Neural cell (in vitro differentiated cells): Measurements from ENCODE around the gene BTBD6. TPM values are rescaled to one million over a fixed set of nuclear protein-coding genes. Genes with fewer than 3 reads are reported as not detected.

Source experiments
- H2AFZ ChIP-seq: fragments of 200-600, 300-800 bp; sonication (generic), shearing (Covaris generic); 2 replicates; pipeline ENCODE4 v1.6.0; 2014; ENCODE audit warnings: low read depth, mild to moderate bottlenecking, antibody characterized with exemption, low read length, moderate library complexity
- H3F3A ChIP-seq: fragments of 200-600 bp; shearing (Covaris generic); 2 replicates; pipeline ENCODE4 v1.6.1; 2016; ENCODE audit warnings: mild to moderate bottlenecking, moderate library complexity, mixed read lengths, antibody characterized with exemption, low read length; ENCODE audit not compliant: insufficient read depth, poor library complexity, severe bottlenecking
- H3K27ac ChIP-seq: fragments of 200-600, 300-800 bp; sonication (generic), shearing (Covaris generic); 2 replicates; pipeline ENCODE4 v1.5.1; 2014; ENCODE audit warnings: mild to moderate bottlenecking, low read length, moderate library complexity
- H3K27me3 ChIP-seq: fragments of 300-800, 200-600 bp; sonication (generic), shearing (Covaris generic); 2 replicates; pipeline ENCODE4 v1.6.0; 2014; ENCODE audit warnings: mild to moderate bottlenecking, low read depth, low read length, moderate library complexity; ENCODE audit not compliant: insufficient read depth
- H3K36me3 ChIP-seq: fragments of 300-800, 200-600 bp; sonication (generic), shearing (Covaris generic); 2 replicates; pipeline ENCODE4 v1.5.1; 2014; ENCODE audit warnings: mild to moderate bottlenecking, antibody characterized with exemption, low read length, moderate library complexity; ENCODE audit not compliant: insufficient read depth
- H3K4me2 ChIP-seq: fragments of 300-800, 200-600 bp; sonication (generic), shearing (Covaris generic); 2 replicates; pipeline ENCODE4 v1.6.0; 2014; ENCODE audit warnings: mild to moderate bottlenecking, low read length
- H3K4me3 ChIP-seq: fragments of 300-800, 200-600 bp; sonication (generic), shearing (Covaris generic); 2 replicates; pipeline ENCODE4 v1.5.1; 2014; ENCODE audit warnings: mild to moderate bottlenecking, low read length, moderate library complexity
- H3K79me2 ChIP-seq: fragments of 200-600 bp; shearing (Covaris generic); replicated peaks from 2 replicates; pipeline ENCODE4 v1.6.0; 2014; ENCODE audit warnings: mild to moderate bottlenecking, low read length, moderate library complexity; ENCODE audit not compliant: insufficient read depth
- H3K9ac ChIP-seq: fragments of 300-800, 200-600 bp; sonication (generic), shearing (Covaris generic); 2 replicates; pipeline ENCODE4 v1.6.1; 2016; ENCODE audit warnings: mild to moderate bottlenecking, low read length, mixed read lengths
- H3K9me2 ChIP-seq: fragments of 200-600 bp; shearing (Covaris generic); 2 replicates; pipeline ENCODE4 v1.6.1; 2016; ENCODE audit warnings: mild to moderate bottlenecking, low read length, mixed read lengths; ENCODE audit not compliant: insufficient read depth
- H3K9me3 ChIP-seq: fragments of 200-600, 300-800 bp; sonication (generic), shearing (Covaris generic); 2 replicates; pipeline ENCODE4 v1.6.1; 2016; ENCODE audit warnings: mild to moderate bottlenecking, mixed run types, low read length, moderate library complexity, mixed read lengths
- H4K20me1 ChIP-seq: fragments of 200-600 bp; shearing (Covaris generic); 2 replicates; pipeline ENCODE4 v1.6.1; 2016; ENCODE audit warnings: mild to moderate bottlenecking, mixed run types; ENCODE audit not compliant: insufficient read depth
- EP300 ChIP-seq: fragments of 450-650 bp; conservative IDR thresholded peaks from 2 replicates; pipeline ENCODE4 v1.6.1; 2014; ENCODE audit warnings: antibody characterized with exemption, mild to moderate bottlenecking, moderate library complexity; ENCODE audit not compliant: poor library complexity, severe bottlenecking
- EZH2 ChIP-seq: fragments of 200-600, 300-800 bp; shearing (Covaris generic), sonication (generic); IDR thresholded peaks from 2 replicates; pipeline ENCODE4 v1.6.1; 2014; ENCODE audit warnings: antibody characterized with exemption, low read length, borderline replicate concordance, mild to moderate bottlenecking; ENCODE audit not compliant: insufficient read depth, poor library complexity, severe bottlenecking
- MXI1 ChIP-seq: fragments of 450-650 bp; conservative IDR thresholded peaks from 2 replicates; pipeline ENCODE4 v1.6.1; 2014; ENCODE audit warnings: antibody characterized with exemption, mild to moderate bottlenecking; ENCODE audit not compliant: poor library complexity, severe bottlenecking
- POLR2AphosphoS5 ChIP-seq: IDR thresholded peaks from 2 replicates; pipeline ENCODE4 v1.6.1; 2012
- RAD21 ChIP-seq: fragments of 450-650 bp; conservative IDR thresholded peaks from 2 replicates; pipeline ENCODE4 v1.6.1; 2014; ENCODE audit warnings: antibody characterized with exemption, mild to moderate bottlenecking, moderate library complexity
- SMC3 ChIP-seq: fragments of 450-650 bp; conservative IDR thresholded peaks from 2 replicates; pipeline ENCODE4 v1.6.1; 2014; ENCODE audit warnings: antibody characterized with exemption, mild to moderate bottlenecking, moderate library complexity; ENCODE audit not compliant: poor library complexity
- TAF1 ChIP-seq: IDR thresholded peaks from 2 replicates; pipeline ENCODE4 v1.6.1; 2012; ENCODE audit warnings: low read depth
- polyA plus RNA-seq: library from polyadenylated mRNA; depleted of rRNA; stranded (reverse); fragments of >200 nt; gene quantifications from 2 replicates; pipeline ENCODE4 v1.2.3, GENCODE V29; 2014
- TF ChIP-seq, protein P1 (sequence below): fragments of 450-650 bp; IDR thresholded peaks from 2 replicates; pipeline ENCODE4 v1.5.1; 2014; ENCODE audit warnings: antibody characterized with exemption, mild to moderate bottlenecking, moderate library complexity; ENCODE audit not compliant: poor library complexity, severe bottlenecking
- TF ChIP-seq, protein P2 (sequence below): IDR thresholded peaks from 2 replicates; pipeline ENCODE4 v1.6.1; 2012; ENCODE audit warnings: borderline replicate concordance

BTBD6 gene
- polyA plus RNA-seq, 1 donor from 2014 or later = 94.1 TPM

DNA sequence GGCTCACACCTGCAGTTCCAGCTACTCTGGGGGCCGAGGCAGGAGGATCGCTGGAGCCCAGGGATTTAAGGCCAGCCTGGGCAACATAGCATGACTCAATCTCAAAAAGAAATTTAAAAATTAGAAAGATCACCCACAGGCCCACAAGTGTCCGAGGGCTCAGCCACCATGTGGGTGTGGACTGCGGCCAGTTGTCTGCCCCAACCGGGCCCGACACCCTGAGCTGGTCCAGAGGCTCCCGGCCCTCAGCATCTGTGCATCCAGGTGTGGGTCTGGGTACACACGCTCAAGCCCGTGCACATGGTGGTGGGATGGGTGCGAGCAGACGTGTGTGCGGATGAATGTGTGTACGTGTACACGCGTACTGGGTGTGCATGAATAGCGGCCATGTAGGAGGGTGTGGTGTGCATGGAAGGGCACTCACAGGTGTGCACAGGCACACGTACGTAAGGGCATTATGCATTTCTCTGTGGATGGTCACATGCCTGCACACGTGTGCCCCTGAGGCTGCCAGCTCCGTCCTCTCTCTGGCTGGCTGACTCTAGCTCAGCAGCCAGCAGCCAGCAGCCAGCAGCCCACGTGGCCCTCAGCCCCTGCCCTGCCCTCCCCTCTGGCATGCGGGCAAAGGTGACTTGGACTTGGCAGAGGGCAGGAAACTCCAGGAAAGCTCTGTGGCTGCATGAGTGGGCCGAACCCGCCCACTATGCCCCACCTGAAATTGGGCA lies 44.0 kb upstream of the BTBD6 start:
- Histone ChIP-seq H3K79me2 (no peaks in the 10 kb centered on the region), H3K27ac (no peak overlapping the region), H3K27me3 (no peaks in the 10 kb centered on the region), H3F3A (no peaks in the 10 kb centered on the region), H3K9ac (no peak overlapping the region), H3K9me2 (no peaks in the 10 kb centered on the region), H3K4me3 (no peak overlapping the region), H2AFZ (no peak overlapping the region), H4K20me1 (no peaks in the 10 kb centered on the region), H3K4me2 (no peak overlapping the region), H3K36me3 (no peaks in the 10 kb centered on the region), H3K9me3 (no peaks in the 10 kb centered on the region)
- no peak for TF ChIP-seq SMC3
- TF ChIP-seq, protein P1, sequence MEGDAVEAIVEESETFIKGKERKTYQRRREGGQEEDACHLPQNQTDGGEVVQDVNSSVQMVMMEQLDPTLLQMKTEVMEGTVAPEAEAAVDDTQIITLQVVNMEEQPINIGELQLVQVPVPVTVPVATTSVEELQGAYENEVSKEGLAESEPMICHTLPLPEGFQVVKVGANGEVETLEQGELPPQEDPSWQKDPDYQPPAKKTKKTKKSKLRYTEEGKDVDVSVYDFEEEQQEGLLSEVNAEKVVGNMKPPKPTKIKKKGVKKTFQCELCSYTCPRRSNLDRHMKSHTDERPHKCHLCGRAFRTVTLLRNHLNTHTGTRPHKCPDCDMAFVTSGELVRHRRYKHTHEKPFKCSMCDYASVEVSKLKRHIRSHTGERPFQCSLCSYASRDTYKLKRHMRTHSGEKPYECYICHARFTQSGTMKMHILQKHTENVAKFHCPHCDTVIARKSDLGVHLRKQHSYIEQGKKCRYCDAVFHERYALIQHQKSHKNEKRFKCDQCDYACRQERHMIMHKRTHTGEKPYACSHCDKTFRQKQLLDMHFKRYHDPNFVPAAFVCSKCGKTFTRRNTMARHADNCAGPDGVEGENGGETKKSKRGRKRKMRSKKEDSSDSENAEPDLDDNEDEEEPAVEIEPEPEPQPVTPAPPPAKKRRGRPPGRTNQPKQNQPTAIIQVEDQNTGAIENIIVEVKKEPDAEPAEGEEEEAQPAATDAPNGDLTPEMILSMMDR = no peak
- no peak for TF ChIP-seq POLR2AphosphoS5
- TF ChIP-seq MXI1 = no peak
- TF ChIP-seq TAF1 = no peak
- no peak for TF ChIP-seq RAD21
- no peak for TF ChIP-seq EZH2
- TF ChIP-seq, protein P2, sequence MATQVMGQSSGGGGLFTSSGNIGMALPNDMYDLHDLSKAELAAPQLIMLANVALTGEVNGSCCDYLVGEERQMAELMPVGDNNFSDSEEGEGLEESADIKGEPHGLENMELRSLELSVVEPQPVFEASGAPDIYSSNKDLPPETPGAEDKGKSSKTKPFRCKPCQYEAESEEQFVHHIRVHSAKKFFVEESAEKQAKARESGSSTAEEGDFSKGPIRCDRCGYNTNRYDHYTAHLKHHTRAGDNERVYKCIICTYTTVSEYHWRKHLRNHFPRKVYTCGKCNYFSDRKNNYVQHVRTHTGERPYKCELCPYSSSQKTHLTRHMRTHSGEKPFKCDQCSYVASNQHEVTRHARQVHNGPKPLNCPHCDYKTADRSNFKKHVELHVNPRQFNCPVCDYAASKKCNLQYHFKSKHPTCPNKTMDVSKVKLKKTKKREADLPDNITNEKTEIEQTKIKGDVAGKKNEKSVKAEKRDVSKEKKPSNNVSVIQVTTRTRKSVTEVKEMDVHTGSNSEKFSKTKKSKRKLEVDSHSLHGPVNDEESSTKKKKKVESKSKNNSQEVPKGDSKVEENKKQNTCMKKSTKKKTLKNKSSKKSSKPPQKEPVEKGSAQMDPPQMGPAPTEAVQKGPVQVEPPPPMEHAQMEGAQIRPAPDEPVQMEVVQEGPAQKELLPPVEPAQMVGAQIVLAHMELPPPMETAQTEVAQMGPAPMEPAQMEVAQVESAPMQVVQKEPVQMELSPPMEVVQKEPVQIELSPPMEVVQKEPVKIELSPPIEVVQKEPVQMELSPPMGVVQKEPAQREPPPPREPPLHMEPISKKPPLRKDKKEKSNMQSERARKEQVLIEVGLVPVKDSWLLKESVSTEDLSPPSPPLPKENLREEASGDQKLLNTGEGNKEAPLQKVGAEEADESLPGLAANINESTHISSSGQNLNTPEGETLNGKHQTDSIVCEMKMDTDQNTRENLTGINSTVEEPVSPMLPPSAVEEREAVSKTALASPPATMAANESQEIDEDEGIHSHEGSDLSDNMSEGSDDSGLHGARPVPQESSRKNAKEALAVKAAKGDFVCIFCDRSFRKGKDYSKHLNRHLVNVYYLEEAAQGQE = no peak
- TF ChIP-seq EP300 = no peak

- H2AFZ ChIP-seq = no peak overlapping the region
- no peaks in the 10 kb centered on the region for H3K79me2 ChIP-seq
- H3F3A ChIP-seq = no peaks in the 10 kb centered on the region
- H3K4me3 ChIP-seq = no peak overlapping the region
- no peaks in the 10 kb centered on the region for H3K36me3 ChIP-seq
- no peak for TF ChIP-seq TAF1
- TF ChIP-seq, protein P2 = no peak
- TF ChIP-seq POLR2AphosphoS5 = no peak
- no peak for TF ChIP-seq MXI1
- TF ChIP-seq, protein P1 = no peak
- TF ChIP-seq RAD21 = no peak
- TF ChIP-seq EZH2 = no peak
- TF ChIP-seq SMC3 = no peak
- no peak for TF ChIP-seq EP300
- no peak overlapping the region for H3K9ac ChIP-seq
- no peak overlapping the region for H3K27ac ChIP-seq
- no peaks in the 10 kb centered on the region for H3K27me3 ChIP-seq
- H4K20me1 ChIP-seq = no peaks in the 10 kb centered on the region
- H3K9me2 ChIP-seq = no peaks in the 10 kb centered on the region
- no peaks in the 10 kb centered on the region for H3K9me3 ChIP-seq
- H3K4me2 ChIP-seq = no peak overlapping the region
These were observed 43.2 kb upstream of the BTBD6 start for GRCh38 chr14:105204931-105205672.
